K562 (cell line): Measurements from ENCODE around the gene PTTG1IP. TPM values are rescaled to one million over a fixed set of nuclear protein-coding genes. Genes with fewer than 3 reads are reported as not detected.

Source experiments
- CC2D1A ChIP-seq: fragments of 450-650 bp; IDR thresholded peaks from 2 replicates; pipeline ENCODE4 v1.6.1; 2017; ENCODE audit warnings: mild to moderate bottlenecking
- CREM ChIP-seq: IDR thresholded peaks from 2 replicates; pipeline ENCODE4 v1.6.1; 2014; ENCODE audit warnings: antibody characterized with exemption, low read depth
- NFXL1 ChIP-seq: fragments of 450-650 bp; formaldehyde crosslinking; IDR thresholded peaks from 2 replicates; pipeline ENCODE4 v1.4.0; 2021; ENCODE audit warnings: mild to moderate bottlenecking
- RAD21 ChIP-seq, 2 experiments: fragments of 250-450 bp in 1 of 2; fragments of 450-650 bp in 1 of 2; sonication (Bioruptor Pico) in 1 of 2; formaldehyde crosslinking in 1 of 2; IDR thresholded peaks in 1 of 2; conservative IDR thresholded peaks in 1 of 2; 2 replicates each; pipeline versions ENCODE4 v1.4.0 to v1.8.0; 2020 to 2022; ENCODE audit warnings: mild to moderate bottlenecking in 2 of 2, moderate library complexity in 1 of 2
- RBM15 ChIP-seq: fragments of 200-400 bp; formaldehyde crosslinking; IDR thresholded peaks from 2 replicates; pipeline ENCODE4 v1.6.1; 2018; ENCODE audit warnings: mild to moderate bottlenecking, low read length, moderate library complexity; ENCODE audit not compliant: insufficient read depth
- ZNF311 ChIP-seq: fragments of 250-450 bp; sonication (Bioruptor Pico); IDR thresholded peaks from 2 replicates; pipeline ENCODE4 v1.4.0; 2020; ENCODE audit warnings: mild to moderate bottlenecking, moderate library complexity
- polyA plus RNA-seq, 8 experiments: library from polyadenylated mRNA; depleted of rRNA in 4 of 8; stranded (reverse) in 5 of 8; unstranded in 3 of 8; fragments of >200 nt; fragmentation: Nextera tagmentation in 2 of 8; fragmentation: Illumina TruSeq in 1 of 8; extraction: Ambion mirVana in 2 of 8; extraction: Trizol in 1 of 8; gene quantifications; 2 replicates each; pipeline versions ENCODE4 v1.2.1 to v1.2.3, GENCODE V29; 2011 to 2014; ENCODE audit warnings: inconsistent platforms in 1 of 8, missing spikeins in 1 of 8
- total RNA-seq, 7 experiments: library from RNA; depleted of rRNA in 6 of 7; stranded (reverse); fragments of >200 nt in 6 of 7; fragmentation: Illumina TruSeq in 2 of 7; extraction: Trizol in 2 of 7; gene quantifications; 2 replicates each; pipeline versions ENCODE4 v1.2.1 to v1.2.3, GENCODE V29; 2011 to 2021; ENCODE audit warnings: low replicate concordance in 1 of 7
- TF ChIP-seq, protein P1 (sequence below): sonication (generic); formaldehyde crosslinking; IDR thresholded peaks from 2 replicates; pipeline ENCODE4 v1.8.0; 2022; ENCODE audit warnings: mild to moderate bottlenecking, missing genetic modification reagents
- TF ChIP-seq, protein P2 (sequence below): fragments of 450-650 bp; IDR thresholded peaks from 2 replicates; pipeline ENCODE4 v1.6.1; 2016; ENCODE audit warnings: mild to moderate bottlenecking
- TF ChIP-seq, protein P3 (sequence below): fragments of 450-650 bp; IDR thresholded peaks from 2 replicates; pipeline ENCODE4 v1.6.1; 2016; ENCODE audit warnings: borderline replicate concordance
- TF ChIP-seq, protein P4 (sequence below): fragments of 450-650 bp; formaldehyde crosslinking; IDR thresholded peaks from 2 replicates; pipeline ENCODE4 v1.4.0; 2022; ENCODE audit warnings: missing genetic modification characterization
- TF ChIP-seq, protein P5 (sequence below): fragments of 450-650 bp; IDR thresholded peaks from 2 replicates; pipeline ENCODE4 v1.6.1; 2017; ENCODE audit warnings: mild to moderate bottlenecking, moderate library complexity
- TF ChIP-seq, protein P6 (sequence below): fragments of 250-450 bp; sonication (Bioruptor Pico); IDR thresholded peaks from 2 replicates; pipeline ENCODE4 v1.4.0; 2020; ENCODE audit warnings: mild to moderate bottlenecking

Gene PTTG1IP
- total and polyA plus RNA-seq, 9 of the 15 experiments (the other 6 are each of a cell fraction or from before 2014, with no cell fraction given), result 5.0 to 99.3 (median 82.4) TPM

DNA sequence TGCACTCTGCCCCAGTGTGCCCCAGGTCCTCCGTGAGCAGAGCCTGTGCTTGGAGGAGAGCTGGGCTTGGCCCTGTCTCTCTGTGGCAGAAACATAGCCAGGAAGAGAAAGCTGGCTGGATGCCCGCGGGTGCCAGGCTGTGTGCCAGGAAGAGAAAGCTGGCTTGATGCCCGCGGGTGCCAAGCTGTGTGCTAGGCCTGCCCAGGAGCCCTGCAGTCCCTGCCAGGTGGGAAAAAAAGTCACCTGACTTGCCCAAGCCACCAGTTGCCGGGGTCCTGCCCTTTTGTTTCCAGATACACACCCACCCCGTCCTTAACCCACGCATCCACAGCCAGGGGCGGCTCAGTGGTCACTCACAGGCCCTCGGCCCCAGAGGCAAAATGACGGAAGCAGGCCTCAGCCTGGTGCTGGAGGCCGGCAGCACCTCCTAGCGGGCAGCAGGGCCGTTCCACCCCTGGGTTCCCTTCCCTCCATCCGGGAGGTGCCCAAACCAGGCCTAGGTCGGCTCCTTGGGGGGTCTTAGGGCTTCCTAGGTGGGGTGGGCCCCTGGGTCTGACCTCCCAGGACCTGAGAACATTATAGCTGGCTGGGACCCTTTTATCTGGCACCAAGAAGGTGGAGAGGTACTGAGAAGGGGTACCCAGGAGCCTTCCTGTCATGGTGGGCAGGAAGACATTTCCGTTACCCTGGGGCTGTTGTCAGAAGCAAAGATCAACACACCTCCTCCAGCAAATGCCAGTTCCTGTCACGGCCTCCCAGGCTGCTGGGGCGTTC, 38.1 kb upstream of the PTTG1IP start (continued):
- TF ChIP-seq RAD21 (CRISPR knock-in tag; conservative IDR thresholded peaks at IDR 0.05 in 1 of 2, IDR thresholded peaks at IDR 0.05 in 1 of 2) (peak; percentile 75 to 87), CC2D1A (peak; percentile 60; the same call in 1 of the 2 replicates), CREM (peak; percentile 49; the same call in 1 of the 2 replicates), NFXL1 (CRISPR knock-in tag) (no peak), ZNF311 (CRISPR knock-in tag) (no peak), RBM15 (no peak)
- TF ChIP-seq, protein P1, sequence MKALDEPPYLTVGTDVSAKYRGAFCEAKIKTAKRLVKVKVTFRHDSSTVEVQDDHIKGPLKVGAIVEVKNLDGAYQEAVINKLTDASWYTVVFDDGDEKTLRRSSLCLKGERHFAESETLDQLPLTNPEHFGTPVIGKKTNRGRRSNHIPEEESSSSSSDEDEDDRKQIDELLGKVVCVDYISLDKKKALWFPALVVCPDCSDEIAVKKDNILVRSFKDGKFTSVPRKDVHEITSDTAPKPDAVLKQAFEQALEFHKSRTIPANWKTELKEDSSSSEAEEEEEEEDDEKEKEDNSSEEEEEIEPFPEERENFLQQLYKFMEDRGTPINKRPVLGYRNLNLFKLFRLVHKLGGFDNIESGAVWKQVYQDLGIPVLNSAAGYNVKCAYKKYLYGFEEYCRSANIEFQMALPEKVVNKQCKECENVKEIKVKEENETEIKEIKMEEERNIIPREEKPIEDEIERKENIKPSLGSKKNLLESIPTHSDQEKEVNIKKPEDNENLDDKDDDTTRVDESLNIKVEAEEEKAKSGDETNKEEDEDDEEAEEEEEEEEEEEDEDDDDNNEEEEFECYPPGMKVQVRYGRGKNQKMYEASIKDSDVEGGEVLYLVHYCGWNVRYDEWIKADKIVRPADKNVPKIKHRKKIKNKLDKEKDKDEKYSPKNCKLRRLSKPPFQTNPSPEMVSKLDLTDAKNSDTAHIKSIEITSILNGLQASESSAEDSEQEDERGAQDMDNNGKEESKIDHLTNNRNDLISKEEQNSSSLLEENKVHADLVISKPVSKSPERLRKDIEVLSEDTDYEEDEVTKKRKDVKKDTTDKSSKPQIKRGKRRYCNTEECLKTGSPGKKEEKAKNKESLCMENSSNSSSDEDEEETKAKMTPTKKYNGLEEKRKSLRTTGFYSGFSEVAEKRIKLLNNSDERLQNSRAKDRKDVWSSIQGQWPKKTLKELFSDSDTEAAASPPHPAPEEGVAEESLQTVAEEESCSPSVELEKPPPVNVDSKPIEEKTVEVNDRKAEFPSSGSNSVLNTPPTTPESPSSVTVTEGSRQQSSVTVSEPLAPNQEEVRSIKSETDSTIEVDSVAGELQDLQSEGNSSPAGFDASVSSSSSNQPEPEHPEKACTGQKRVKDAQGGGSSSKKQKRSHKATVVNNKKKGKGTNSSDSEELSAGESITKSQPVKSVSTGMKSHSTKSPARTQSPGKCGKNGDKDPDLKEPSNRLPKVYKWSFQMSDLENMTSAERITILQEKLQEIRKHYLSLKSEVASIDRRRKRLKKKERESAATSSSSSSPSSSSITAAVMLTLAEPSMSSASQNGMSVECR (CRISPR knock-in tag), result peak; percentile 64; the same call in 1 of the 2 replicates
- TF ChIP-seq, protein P2, sequence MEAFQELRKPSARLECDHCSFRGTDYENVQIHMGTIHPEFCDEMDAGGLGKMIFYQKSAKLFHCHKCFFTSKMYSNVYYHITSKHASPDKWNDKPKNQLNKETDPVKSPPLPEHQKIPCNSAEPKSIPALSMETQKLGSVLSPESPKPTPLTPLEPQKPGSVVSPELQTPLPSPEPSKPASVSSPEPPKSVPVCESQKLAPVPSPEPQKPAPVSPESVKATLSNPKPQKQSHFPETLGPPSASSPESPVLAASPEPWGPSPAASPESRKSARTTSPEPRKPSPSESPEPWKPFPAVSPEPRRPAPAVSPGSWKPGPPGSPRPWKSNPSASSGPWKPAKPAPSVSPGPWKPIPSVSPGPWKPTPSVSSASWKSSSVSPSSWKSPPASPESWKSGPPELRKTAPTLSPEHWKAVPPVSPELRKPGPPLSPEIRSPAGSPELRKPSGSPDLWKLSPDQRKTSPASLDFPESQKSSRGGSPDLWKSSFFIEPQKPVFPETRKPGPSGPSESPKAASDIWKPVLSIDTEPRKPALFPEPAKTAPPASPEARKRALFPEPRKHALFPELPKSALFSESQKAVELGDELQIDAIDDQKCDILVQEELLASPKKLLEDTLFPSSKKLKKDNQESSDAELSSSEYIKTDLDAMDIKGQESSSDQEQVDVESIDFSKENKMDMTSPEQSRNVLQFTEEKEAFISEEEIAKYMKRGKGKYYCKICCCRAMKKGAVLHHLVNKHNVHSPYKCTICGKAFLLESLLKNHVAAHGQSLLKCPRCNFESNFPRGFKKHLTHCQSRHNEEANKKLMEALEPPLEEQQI, result no peak
- TF ChIP-seq, protein P3, sequence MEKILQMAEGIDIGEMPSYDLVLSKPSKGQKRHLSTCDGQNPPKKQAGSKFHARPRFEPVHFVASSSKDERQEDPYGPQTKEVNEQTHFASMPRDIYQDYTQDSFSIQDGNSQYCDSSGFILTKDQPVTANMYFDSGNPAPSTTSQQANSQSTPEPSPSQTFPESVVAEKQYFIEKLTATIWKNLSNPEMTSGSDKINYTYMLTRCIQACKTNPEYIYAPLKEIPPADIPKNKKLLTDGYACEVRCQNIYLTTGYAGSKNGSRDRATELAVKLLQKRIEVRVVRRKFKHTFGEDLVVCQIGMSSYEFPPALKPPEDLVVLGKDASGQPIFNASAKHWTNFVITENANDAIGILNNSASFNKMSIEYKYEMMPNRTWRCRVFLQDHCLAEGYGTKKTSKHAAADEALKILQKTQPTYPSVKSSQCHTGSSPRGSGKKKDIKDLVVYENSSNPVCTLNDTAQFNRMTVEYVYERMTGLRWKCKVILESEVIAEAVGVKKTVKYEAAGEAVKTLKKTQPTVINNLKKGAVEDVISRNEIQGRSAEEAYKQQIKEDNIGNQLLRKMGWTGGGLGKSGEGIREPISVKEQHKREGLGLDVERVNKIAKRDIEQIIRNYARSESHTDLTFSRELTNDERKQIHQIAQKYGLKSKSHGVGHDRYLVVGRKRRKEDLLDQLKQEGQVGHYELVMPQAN, result no peak
- TF ChIP-seq, protein P4, sequence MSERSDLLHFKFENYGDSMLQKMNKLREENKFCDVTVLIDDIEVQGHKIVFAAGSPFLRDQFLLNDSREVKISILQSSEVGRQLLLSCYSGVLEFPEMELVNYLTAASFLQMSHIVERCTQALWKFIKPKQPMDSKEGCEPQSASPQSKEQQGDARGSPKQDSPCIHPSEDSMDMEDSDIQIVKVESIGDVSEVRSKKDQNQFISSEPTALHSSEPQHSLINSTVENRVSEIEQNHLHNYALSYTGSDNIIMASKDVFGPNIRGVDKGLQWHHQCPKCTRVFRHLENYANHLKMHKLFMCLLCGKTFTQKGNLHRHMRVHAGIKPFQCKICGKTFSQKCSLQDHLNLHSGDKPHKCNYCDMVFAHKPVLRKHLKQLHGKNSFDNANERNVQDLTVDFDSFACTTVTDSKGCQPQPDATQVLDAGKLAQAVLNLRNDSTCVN, result no peak
- TF ChIP-seq, protein P5, sequence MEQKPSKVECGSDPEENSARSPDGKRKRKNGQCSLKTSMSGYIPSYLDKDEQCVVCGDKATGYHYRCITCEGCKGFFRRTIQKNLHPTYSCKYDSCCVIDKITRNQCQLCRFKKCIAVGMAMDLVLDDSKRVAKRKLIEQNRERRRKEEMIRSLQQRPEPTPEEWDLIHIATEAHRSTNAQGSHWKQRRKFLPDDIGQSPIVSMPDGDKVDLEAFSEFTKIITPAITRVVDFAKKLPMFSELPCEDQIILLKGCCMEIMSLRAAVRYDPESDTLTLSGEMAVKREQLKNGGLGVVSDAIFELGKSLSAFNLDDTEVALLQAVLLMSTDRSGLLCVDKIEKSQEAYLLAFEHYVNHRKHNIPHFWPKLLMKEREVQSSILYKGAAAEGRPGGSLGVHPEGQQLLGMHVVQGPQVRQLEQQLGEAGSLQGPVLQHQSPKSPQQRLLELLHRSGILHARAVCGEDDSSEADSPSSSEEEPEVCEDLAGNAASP, result no peak
- TF ChIP-seq, protein P6, sequence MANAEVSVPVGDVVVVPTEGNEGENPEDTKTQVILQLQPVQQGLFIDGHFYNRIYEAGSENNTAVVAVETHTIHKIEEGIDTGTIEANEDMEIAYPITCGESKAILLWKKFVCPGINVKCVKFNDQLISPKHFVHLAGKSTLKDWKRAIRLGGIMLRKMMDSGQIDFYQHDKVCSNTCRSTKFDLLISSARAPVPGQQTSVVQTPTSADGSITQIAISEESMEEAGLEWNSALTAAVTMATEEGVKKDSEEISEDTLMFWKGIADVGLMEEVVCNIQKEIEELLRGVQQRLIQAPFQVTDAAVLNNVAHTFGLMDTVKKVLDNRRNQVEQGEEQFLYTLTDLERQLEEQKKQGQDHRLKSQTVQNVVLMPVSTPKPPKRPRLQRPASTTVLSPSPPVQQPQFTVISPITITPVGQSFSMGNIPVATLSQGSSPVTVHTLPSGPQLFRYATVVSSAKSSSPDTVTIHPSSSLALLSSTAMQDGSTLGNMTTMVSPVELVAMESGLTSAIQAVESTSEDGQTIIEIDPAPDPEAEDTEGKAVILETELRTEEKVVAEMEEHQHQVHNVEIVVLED (CRISPR knock-in tag), result no peak
